ENCODE results near the gene KLHDC7A.

Gene KLHDC7A

GRCh38 chr1:18494304-18494703 is 13.6 kb downstream of the KLHDC7A start:
- no peak for DNase-seq

DNA sequence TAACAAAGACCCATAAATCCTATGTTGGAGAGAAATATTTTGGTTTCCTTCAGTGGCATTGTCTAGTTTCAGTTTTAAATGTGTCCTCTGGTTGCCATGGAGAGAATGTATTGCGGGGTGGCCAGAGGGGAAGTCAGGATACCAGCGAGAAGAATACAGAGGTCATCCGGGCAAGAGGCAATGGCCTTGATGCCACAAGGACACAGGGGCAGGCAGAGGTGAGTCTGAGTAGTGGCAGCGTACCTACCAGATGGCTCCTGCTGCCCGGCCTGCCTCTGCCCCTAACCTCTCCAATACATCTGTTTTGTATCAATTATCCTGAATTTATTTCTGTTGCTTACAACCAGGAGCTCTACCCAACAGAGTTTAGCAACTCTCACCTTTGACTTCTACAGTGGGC is 14.9 kb downstream of the KLHDC7A start:
- no peaks in the 10 kb centered on the region for H3K36me3 Mint-ChIP-seq (ENCODE audit: low read depth)
- H3K27ac Mint-ChIP-seq, result no peak overlapping the region
- no peak overlapping the region for H3K4me3 Mint-ChIP-seq
- H3K9me3 Mint-ChIP-seq, result peaks cover 29% of the 10 kb centered on the region
- H3K4me1 Mint-ChIP-seq, result no peaks in the 10 kb centered on the region
- DNase-seq, result no peak
- H3K27me3 Mint-ChIP-seq (ENCODE audit: low read depth, poor library complexity), result peaks cover 29% of the 10 kb centered on the region
- TF ChIP-seq, protein P1, sequence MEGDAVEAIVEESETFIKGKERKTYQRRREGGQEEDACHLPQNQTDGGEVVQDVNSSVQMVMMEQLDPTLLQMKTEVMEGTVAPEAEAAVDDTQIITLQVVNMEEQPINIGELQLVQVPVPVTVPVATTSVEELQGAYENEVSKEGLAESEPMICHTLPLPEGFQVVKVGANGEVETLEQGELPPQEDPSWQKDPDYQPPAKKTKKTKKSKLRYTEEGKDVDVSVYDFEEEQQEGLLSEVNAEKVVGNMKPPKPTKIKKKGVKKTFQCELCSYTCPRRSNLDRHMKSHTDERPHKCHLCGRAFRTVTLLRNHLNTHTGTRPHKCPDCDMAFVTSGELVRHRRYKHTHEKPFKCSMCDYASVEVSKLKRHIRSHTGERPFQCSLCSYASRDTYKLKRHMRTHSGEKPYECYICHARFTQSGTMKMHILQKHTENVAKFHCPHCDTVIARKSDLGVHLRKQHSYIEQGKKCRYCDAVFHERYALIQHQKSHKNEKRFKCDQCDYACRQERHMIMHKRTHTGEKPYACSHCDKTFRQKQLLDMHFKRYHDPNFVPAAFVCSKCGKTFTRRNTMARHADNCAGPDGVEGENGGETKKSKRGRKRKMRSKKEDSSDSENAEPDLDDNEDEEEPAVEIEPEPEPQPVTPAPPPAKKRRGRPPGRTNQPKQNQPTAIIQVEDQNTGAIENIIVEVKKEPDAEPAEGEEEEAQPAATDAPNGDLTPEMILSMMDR (IDR thresholded peaks at IDR 0.05), result no peak

More at GRCh38 chr1:18494304-18494703, 13.6 kb downstream of the KLHDC7A start:
- H3K27ac Mint-ChIP-seq, result no peak overlapping the region
- no peaks in the 10 kb centered on the region for H3K4me1 Mint-ChIP-seq
- no peak overlapping the region for H3K4me3 Mint-ChIP-seq
- H3K9me3 Mint-ChIP-seq, result peaks cover 33% of the 10 kb centered on the region
- H3K36me3 Mint-ChIP-seq (ENCODE audit: low read depth), result no peaks in the 10 kb centered on the region
- TF ChIP-seq, protein P1 (IDR thresholded peaks at IDR 0.05), result no peak
- H3K27me3 Mint-ChIP-seq (ENCODE audit: low read depth, poor library complexity), result peaks cover 20% of the 10 kb centered on the region

DNA sequence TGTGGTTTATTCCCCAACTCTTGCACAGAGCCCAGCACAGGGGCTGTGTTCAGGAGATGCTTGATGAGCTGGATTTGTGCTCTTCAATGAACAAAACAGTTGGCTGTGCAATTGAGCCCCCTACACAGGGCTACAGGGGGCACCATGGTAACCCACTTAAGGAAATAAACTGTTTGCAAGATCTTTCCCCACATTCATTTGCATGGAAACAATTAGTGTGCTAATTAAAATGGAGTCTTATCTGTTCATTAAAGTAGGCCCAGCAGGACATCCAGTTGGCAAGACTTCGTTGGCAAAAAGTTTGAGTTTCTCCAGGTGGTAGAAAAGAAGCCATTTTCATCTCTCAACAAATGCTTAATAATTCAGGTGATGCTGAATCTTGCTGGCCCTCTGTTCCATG is 15.3 kb downstream of the KLHDC7A start:
- TF ChIP-seq, protein P1 (IDR thresholded peaks at IDR 0.05), result no peak
- Mint-ChIP-seq H3K27me3 (ENCODE audit: low read depth, poor library complexity) (peaks cover 29% of the 10 kb centered on the region), H3K36me3 (ENCODE audit: low read depth) (no peaks in the 10 kb centered on the region), H3K9me3 (peaks cover 26% of the 10 kb centered on the region), H3K4me3 (no peak overlapping the region), H3K4me1 (no peaks in the 10 kb centered on the region), H3K27ac (no peak overlapping the region)
- DNase-seq, result no peak

DNA sequence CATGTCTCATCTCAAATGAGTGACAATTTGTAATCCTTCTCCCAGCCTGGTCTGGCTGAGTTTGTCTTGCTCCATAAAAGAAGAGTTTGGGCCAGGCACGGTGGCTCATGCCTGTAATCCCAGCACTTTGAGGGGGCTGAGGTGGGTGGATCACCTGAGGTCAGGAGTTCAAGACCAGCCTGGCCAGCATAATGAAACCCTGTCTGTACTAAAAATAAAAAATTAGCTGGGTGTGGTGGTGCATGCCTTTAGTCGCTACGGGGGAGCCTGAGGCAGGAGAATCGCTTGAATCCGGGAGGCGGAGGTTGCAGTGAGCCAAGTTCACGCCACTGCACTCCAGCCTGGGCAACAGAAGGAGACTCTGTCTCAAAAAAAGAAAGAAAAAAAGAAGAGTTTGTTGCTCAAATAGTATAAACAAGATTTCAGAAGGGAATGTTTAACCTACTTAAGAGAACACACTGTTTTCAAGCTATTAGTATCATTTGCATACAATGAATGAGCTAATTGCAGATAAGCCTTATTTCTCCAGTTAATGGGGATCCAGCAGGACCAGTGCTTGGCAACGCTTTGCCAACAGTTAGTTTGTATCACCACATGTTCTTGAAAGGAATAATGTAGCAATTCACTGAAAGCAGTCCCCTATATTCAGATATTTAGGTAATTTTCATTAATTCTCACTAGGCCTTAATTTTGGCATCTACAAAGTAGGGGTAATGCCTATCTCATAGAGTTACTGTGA is 15.9 kb downstream of the KLHDC7A start:
- TF ChIP-seq, protein P1 (IDR thresholded peaks at IDR 0.05), result no peak
- Mint-ChIP-seq H3K36me3 (ENCODE audit: low read depth) (no peaks in the 10 kb centered on the region), H3K9me3 (peaks cover 26% of the 10 kb centered on the region), H3K4me3 (no peak overlapping the region), H3K4me1 (no peaks in the 10 kb centered on the region), H3K27me3 (ENCODE audit: low read depth, poor library complexity) (peaks cover 29% of the 10 kb centered on the region), H3K27ac (no peak overlapping the region)
- no peak for DNase-seq

DNA sequence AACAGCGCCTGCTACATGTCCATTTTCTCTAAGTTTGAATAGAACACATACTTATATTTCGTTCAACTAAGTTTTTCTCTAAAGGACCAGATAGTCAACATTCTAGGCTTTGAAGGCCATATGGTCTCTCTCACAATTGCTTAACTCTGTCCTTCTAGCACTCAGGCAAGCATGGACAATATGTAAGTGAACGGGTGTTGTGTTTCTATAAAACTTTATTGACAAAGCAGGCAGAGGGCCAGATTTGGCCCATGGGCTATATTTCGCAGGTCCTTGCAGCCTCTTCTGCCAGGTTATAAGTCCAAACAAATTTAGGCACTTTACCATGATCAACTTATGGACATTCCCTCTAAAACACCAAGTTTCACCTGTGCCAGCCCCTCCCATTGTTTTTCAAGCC is 21.1 kb downstream of the KLHDC7A start:
- H3K4me1 Mint-ChIP-seq, result no peaks in the 10 kb centered on the region
- TF ChIP-seq, protein P1 (IDR thresholded peaks at IDR 0.05), result no peak
- H3K27me3 Mint-ChIP-seq (ENCODE audit: low read depth, poor library complexity), result peaks cover 35% of the 10 kb centered on the region
- no peak overlapping the region for H3K27ac Mint-ChIP-seq
- no peaks in the 10 kb centered on the region for H3K36me3 Mint-ChIP-seq (ENCODE audit: low read depth)
- no peaks in the 10 kb centered on the region for H3K9me3 Mint-ChIP-seq
- no peak overlapping the region for H3K4me3 Mint-ChIP-seq
- DNase-seq, result no peak

DNA sequence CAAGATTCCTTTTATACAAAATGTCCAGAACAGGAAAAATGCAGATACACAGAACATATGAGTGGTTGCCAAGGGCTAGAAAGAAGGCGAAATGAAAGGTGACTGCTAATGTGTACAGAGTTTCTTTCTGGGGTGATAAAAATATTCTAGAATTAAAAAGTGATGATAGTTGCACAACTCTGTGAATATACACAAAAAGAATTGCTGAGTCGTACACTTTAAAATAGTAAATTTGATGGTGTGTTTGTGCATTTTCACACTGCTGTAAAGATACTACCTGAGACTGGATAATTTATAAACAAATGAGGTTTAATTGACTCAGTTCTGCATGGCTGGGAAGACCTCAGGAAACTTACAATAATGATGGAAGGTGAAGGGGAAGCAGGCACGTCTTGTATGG is 23.9 kb downstream of the KLHDC7A start:
- Mint-ChIP-seq H3K27me3 (ENCODE audit: low read depth, poor library complexity) (peaks cover 34% of the 10 kb centered on the region), H3K9me3 (peaks cover 4% of the 10 kb centered on the region), H3K27ac (no peak overlapping the region), H3K4me1 (no peaks in the 10 kb centered on the region), H3K4me3 (no peak overlapping the region), H3K36me3 (ENCODE audit: low read depth) (no peaks in the 10 kb centered on the region)
- TF ChIP-seq, protein P1 (IDR thresholded peaks at IDR 0.05), result no peak
- no peak for DNase-seq

Data from nephron progenitor cell (in vitro differentiated cells).